GM18909 (cell line): ENCODE measurements around the gene SELENOH.
A peak's percentile ranks its signal among the peaks of the same experiment; 100 is the strongest.

ENCODE experiments used
- ATAC-seq: cut with Tn5 transposase; IDR thresholded peaks from one replicate; pipeline ENCODE4 v1.9.1; 2021; ENCODE audit warnings: mild to moderate bottlenecking; ENCODE audit not compliant: unreplicated experiment, poor library complexity

SELENOH gene

DNA sequence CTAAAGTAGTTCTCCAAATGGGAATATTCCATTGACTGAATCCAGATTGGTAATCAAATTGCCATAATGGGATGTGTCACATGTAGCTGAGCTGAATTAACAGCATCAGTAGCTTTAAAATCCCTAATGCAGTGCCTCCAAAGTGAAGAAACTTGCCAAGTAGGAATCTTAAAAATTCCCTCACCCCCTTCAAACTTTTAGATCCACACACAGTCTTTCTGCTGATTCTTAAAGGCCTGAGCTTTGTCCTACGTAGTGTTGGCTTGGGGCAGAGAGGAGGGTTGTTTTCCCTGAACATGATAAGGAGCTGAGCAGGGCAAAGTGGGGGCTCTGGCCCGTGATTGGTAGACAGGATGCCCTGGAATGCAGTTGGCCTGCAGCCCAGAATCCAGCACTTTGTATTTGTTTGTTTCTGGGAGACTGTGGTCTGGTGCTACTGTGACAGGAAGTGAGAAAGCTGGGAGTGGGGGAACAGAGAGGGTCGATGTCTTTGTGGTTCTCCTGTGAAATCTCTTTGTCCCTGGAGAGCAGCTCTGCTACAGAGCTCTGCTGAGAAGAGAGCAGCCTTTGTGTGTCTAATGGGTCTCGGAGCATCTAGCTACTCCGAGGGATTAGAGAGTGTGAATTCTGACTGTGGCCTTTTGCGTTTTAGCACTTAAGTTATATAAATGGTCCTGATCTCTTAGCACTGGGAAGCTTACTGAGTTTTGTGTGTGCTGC is 37.2 kb downstream of the SELENOH start:
- ATAC-seq = no peak

DNA sequence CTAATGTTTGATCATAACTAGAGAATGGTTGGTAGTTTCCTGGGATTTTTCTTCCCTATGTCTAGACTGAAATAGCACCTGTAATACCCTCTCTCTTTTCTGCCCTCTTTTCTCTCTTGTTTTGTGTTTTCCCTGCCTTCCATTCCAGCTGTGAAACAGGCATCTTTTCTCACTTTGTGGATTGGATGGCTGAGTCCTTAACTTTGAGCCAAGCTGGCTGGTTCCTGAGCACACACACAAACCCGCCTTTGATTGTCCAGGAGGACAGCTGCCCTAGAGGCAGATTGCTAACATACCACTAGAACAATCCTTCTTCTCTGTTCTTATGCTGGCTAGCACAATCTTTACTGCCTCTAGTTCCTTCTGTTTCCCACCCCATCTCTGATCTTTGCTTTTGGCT is 38.0 kb downstream of the SELENOH start:
- no peak for ATAC-seq

DNA sequence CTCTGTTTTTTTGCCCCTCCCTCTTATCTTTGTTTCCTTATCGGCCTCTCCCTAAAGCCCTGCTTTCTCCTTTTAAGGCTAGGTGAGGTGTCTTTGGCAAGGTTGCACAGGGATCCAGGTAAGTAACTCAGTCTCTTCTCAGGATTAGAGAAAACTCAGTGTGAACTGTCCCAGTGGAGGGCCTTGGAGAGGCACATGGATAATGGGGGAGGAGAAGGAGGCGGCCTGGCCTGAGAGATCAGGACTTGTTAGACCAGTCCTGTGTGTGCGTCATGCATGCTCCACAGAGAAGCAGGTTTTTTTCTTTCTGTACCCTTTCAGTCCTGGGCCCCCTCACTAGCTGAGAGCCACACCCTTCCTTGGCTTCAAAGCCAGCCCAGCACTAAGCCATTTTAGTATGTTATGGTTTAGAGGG is 40.2 kb downstream of the SELENOH start:
- ATAC-seq = no peak

DNA sequence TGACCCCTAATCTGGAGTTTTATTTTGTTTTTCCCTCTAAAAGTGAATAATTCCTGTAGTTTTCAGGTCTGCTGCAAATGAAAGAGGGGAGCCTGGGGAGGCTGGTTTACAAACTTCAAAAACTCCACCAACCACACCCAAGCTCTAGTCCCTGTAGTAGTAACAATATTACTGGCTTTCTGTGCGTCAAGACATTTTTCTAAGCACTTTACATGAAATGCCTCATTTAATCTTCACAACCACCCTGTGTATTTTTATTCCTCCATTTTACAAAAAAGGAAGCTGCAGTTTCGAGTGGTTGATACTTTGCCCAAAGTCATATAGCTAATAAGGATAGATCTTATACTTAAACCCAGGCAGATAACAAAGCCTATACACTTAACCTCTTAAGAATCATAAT is 43.8 kb downstream of the SELENOH start:
- ATAC-seq = no peak

DNA sequence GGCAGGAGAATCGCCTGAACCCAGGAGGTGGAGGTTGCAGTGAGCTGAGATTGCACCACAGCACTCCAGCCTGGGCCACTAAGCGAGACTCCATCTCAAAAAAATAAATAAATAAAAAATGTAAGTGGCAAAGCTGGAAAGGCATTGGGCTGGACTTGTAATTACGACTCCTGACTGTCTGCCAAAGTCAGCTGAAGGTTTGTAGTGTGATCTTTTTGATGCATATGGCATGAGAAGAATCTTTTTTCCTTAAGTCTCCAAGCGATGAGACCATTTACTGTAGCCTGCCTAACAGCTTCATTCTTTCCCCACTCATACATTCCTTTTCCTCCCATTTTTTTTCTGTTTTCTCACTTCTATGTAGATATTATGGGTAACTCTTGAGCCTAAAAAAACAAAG is 45.1 kb downstream of the SELENOH start:
- no peak for ATAC-seq

DNA sequence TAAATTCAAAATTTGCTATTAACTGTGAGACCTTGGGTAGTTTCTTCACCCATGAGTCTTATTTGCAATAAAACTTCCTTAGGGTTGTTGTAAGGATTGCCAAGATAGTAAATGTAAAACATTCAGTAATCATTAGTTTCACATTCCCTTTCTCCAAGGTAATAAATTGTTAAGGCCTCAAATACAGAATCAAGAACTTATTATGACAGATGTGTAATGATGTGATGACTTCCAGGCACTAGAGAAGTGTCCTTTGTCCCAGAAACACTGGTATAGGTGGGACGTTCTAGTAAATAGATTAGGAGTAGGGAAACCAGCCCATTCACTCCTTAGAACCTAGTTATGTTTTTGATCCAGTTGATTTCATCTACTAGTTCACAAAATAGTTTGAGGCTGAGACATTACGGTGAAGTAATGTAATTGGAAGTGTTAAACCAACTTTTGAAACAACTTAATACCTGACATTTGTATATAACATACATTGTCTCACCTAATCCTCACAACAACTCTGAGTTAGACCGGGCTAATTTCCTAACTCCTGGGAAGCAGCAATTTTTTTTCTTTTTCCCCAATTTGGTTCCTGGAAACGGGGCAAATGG is 45.8 kb downstream of the SELENOH start:
- ATAC-seq = no peak

DNA sequence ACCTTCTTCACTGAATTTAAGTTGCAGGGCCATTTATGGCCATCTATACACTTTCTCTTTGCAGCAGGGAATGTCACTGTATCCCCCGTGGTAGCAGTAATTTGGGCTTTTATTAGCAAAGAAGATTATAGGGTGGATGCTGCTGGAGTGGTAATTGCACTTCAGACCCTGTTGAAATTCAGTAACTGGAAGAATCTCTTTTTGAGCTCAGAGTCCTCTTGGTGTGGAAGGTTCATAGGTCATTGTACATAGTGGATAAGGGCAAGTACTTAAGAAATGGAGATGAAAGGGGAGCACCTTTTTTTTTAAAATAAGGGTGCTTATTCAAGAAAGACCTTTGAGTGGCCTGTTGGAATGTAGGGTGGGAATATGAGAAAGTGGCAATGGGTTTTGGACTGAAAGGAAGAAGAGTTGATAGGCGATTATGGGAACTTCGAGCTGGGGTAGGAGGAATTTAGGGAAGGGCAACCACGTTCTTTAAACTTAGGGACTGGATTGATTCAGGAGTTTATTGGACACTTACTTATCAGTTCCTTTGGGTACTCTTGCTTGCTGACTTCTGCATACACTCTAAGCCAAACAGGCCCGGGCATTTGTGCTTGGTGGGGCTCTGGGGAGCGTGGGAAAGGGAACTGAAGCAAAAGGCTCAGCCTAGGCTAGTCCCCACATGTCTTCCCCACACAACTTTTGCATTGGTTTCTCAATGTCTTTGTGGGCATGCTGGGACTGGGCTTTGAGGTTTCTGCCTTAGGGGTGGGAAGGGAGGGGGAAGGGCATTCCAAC is 46.8 kb downstream of the SELENOH start:
- peak; percentile 43 for ATAC-seq

DNA sequence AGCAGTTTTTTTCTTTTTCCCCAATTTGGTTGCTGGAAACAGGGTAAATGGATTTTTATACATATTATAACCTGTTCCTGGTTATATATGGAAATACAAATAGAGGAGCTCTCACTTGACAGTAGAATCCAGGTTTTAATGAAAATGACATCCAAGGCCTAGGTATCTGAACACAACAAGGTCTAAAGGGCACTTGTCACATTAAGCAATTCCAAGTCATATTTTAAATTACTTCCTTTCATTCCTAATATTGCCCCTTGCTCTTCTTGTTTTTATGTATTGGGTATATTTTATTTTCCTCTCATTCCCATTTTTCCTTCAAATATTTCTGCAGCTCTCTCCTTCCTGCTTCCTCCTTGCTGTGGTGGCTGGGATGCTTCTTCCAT is 47.4 kb downstream of the SELENOH start:
- no peak for ATAC-seq

DNA sequence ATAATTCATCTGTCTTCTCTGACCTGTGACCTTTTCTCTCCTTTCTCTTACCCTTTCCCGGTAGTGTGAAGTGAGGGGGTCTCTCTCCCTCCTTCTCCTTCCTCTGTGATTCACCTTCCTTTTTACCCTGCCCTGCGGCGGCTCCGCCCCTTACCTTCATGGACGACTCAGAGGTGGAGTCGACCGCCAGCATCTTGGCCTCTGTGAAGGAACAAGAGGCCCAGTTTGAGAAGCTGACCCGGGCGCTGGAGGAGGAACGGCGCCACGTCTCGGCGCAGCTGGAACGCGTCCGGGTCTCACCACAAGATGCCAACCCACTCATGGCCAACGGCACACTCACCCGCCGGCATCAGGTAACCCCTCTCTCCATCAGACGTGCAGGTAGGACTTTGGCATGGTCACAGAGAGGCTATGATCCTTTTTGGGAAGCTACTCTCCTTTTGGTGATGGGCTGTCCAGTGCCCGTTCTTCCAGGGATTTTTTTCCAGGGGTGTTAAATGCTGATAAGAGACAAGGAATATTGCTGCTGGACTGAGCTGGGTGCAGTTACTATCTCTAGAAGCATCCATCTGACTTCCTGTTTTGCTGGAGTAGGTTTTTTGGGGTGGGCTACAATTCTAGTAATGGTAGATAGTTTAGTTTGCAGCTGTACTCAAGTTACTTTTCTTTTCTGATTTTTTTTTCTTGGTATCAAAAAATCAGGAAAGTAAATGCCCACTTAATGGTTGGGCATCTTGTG is 50.2 kb downstream of the SELENOH start:
- no peak for ATAC-seq

DNA sequence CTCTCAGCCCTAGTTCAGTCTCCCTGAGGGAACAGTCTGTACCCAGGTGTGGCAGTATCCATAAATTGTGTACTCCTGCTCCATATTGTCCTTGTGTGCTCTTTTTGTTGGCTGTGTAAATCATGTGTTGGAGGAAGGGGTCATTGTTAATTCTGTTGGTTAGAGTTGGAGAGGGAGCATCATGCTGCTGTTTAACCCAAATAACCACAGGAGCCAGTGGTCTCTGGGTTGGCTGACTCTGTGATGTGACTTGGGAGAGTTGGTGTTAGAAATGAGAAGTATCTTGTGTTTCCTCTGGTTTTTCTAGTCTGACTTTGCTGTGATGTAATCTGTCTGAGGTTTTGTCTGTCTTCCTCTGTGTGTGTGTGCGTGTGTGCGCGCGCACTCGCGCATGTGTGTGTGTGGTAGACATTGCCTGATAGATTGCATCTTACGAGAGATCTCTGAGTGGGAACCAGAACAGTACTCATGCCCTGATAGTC is 50.8 kb downstream of the SELENOH start:
- peak; percentile 86 for ATAC-seq

DNA sequence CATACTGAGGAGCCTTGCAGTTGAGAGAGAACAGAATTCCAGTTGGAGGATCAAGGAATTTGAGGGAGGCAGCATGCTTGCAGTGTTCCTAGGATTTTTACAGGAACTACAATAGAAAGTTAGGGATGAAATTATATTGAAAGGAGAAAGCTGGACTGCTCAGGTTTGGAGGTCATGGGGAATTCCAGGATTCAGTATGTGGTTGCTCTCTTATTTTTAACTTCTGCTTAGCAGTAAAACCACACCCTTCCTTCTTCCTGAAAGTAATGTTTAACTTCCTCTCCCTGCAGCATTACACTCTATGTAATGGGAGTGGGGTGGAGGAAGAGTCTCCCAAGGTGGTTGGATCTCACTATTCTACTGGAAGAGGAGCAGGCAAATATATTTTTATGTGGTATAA is 51.6 kb downstream of the SELENOH start:
- ATAC-seq = no peak
